K562 (cell line): ENCODE results near the gene RASSF1. TPM values are rescaled to one million over a fixed set of nuclear protein-coding genes. Genes with fewer than 3 reads are reported as not detected.
A peak's percentile ranks its signal among the peaks of the same experiment; 100 is the strongest.

Experiments
- ATAC-seq: fragments of 200-7000 bp; cut with Tn5 transposase; 3 replicates; pipeline ENCODE4 v1.9.1; 2020; ENCODE audit warnings: moderate library complexity
- BruUV-seq: library from RNA; stranded (reverse); fragments of 400-500 nt; replicated peaks from 2 replicates; lab custom pipeline; 2021; lab: Mats Ljungman, UMichigan
- CTCF ChIA-PET: fragments of 300-600 bp; formaldehyde crosslinking; extraction: SDS; loops from one replicate; lab custom pipeline; 2021; ENCODE audit warnings: low intra/inter-chr PET ratio; lab: Yijun Ruan, JAX
- POLR2A ChIA-PET: fragments of 300-600, 350-650 bp; sonication (Branson Sonifier 250); formaldehyde crosslinking; extraction: SDS; loops from one replicate; lab custom pipeline; 2021; ENCODE audit warnings: antibody characterized with exemption, inconsistent platforms; lab: Yijun Ruan, JAX
- DNase-seq, 4 experiments: peaks; one replicate each; pipeline versions ENCODE4 v3.0.0 to v3.0.0-alpha.2; 2011 to 2018; ENCODE audit warnings: low spot score in 3 of 4, mixed read lengths in 3 of 4; ENCODE audit errors: extremely low read depth in 1 of 4
- FAIRE-seq: peaks from 2 replicates; lab custom pipeline; 2011; peaks lifted over from hg19 to GRCh38; lab: Jason Lieb, UNC
- H2AFZ ChIP-seq: 2 replicates; pipeline ENCODE4 v1.6.0; 2011; ENCODE audit warnings: low read depth, low read length, control low read depth, inconsistent platforms
- H3K27ac ChIP-seq: fragments of 200-600 bp; 3 replicates; pipeline ENCODE4 v1.8.0; 2011; ENCODE audit warnings: low read depth, mild to moderate bottlenecking, control low read depth, inconsistent platforms, low read length, moderate library complexity, mixed read lengths; ENCODE audit errors: extremely low read depth
- H3K27me3 ChIP-seq, 2 experiments: fragments of 300-600 bp in 1 of 2; 2 replicates in 1 of 2; 3 replicates in 1 of 2; pipeline versions ENCODE4 v1.6.0 to v1.8.0; 2011; ENCODE audit warnings: inconsistent platforms in 2 of 2, low read length in 2 of 2, mild to moderate bottlenecking in 1 of 2, mixed read lengths in 1 of 2, moderate library complexity in 1 of 2; ENCODE audit not compliant: control insufficient read depth in 2 of 2, insufficient read depth in 2 of 2
- H3K36me3 ChIP-seq: fragments of 300-600 bp; 3 replicates; pipeline ENCODE4 v1.8.0; 2011; ENCODE audit warnings: mild to moderate bottlenecking, low read length, inconsistent platforms; ENCODE audit not compliant: control insufficient read depth, insufficient read depth
- H3K4me1 ChIP-seq, 2 experiments: fragments of 200-600 bp in 1 of 2; replicated peaks in 1 of 2; 2 replicates in 1 of 2; 3 replicates in 1 of 2; pipeline versions ENCODE4 v1.5.1 to v1.8.0; 2011; ENCODE audit warnings: inconsistent platforms in 2 of 2, low read length in 2 of 2, mild to moderate bottlenecking in 1 of 2, mixed read lengths in 1 of 2, moderate library complexity in 1 of 2; ENCODE audit not compliant: control insufficient read depth in 2 of 2, insufficient read depth in 2 of 2
- H3K4me2 ChIP-seq: 2 replicates; pipeline ENCODE4 v1.6.1; 2011; ENCODE audit warnings: low read length, control low read depth, inconsistent platforms, mixed read lengths; ENCODE audit not compliant: insufficient read depth
- H3K4me3 ChIP-seq: fragments of 200-600 bp; sonication (generic), shearing (Covaris generic); 2 replicates; pipeline ENCODE4 v1.5.1; 2016; ENCODE audit warnings: control low read depth, inconsistent platforms
- H3K79me2 ChIP-seq: fragments of 200-600 bp; 3 replicates; pipeline ENCODE4 v1.8.0; 2011; ENCODE audit warnings: low read length, inconsistent platforms; ENCODE audit not compliant: control insufficient read depth, insufficient read depth
- H3K9ac ChIP-seq, 2 experiments: 2 replicates each; pipeline versions ENCODE4 v1.6.0 to v1.6.1; 2011; ENCODE audit warnings: low read depth in 2 of 2, low read length in 2 of 2, control low read depth in 1 of 2, inconsistent platforms in 1 of 2, mild to moderate bottlenecking in 1 of 2, mixed read lengths in 1 of 2; ENCODE audit not compliant: insufficient read depth in 1 of 2
- H3K9me1 ChIP-seq: one replicate; pipeline ENCODE4 v1.6.0; 2011; ENCODE audit warnings: inconsistent platforms, mild to moderate bottlenecking, low read length, moderate library complexity; ENCODE audit not compliant: control insufficient read depth, insufficient read depth
- H3K9me3 ChIP-seq: replicated peaks from 2 replicates; pipeline ENCODE4 v1.5.1; 2011; ENCODE audit warnings: low read depth, low read length, inconsistent platforms; ENCODE audit not compliant: control insufficient read depth, insufficient read depth
- H4K20me1 ChIP-seq: replicated peaks from 2 replicates; pipeline ENCODE4 v1.6.1; 2011; ENCODE audit warnings: low read length, inconsistent platforms, mixed read lengths; ENCODE audit not compliant: control insufficient read depth, insufficient read depth
- MAFK ChIP-seq: IDR thresholded peaks from 2 replicates; pipeline ENCODE4 v1.6.1; 2011; ENCODE audit warnings: low read length, improper control_type of control experiment
- MEF2A ChIP-seq: IDR thresholded peaks from 2 replicates; pipeline ENCODE4 v1.6.1; 2011; ENCODE audit warnings: low read depth, mild to moderate bottlenecking, low read length, moderate library complexity; ENCODE audit not compliant: control insufficient read depth
- MYNN ChIP-seq, 2 experiments: sonication (generic); formaldehyde crosslinking in 1 of 2; IDR thresholded peaks; 2 replicates each; pipeline versions ENCODE4 v1.5.0 to v1.6.1; 2016 to 2020; ENCODE audit warnings: antibody characterized with exemption in 1 of 2, missing genetic modification reagents in 1 of 2
- NCOA6 ChIP-seq: fragments of 450-650 bp; IDR thresholded peaks from 2 replicates; pipeline ENCODE4 v1.6.1; 2017; ENCODE audit warnings: mild to moderate bottlenecking
- TFAP4 ChIP-seq: sonication (generic); formaldehyde crosslinking; IDR thresholded peaks from 2 replicates; pipeline ENCODE4 v1.8.0; 2022; ENCODE audit warnings: missing genetic modification reagents, mild to moderate bottlenecking, moderate library complexity, borderline replicate concordance
- ZNF639 ChIP-seq, 2 experiments: fragments of 200-800 bp in 1 of 2; sonication (Bioruptor generic) in 1 of 2; sonication (generic) in 1 of 2; formaldehyde crosslinking in 1 of 2; IDR thresholded peaks in 1 of 2; conservative IDR thresholded peaks in 1 of 2; 2 replicates each; pipeline versions ENCODE4 v1.5.0 to v1.6.1; 2016 to 2020; ENCODE audit warnings: missing compliant biosample characterization in 1 of 2, missing genetic modification characterization in 1 of 2, missing genetic modification reagents in 1 of 2
- WGBS: fragments of 100-300 bp; shearing (Covaris generic); methylation state at CpG from one replicate; pipeline ENCODE4 v1.1.6; 2016; ENCODE audit warnings: low coverage, mixed read lengths; ENCODE audit not compliant: insufficient coverage; ENCODE audit errors: missing lambda C conversion rate; 5-methylcytosine and 5-hydroxymethylcytosine counted together
- in situ Hi-C: fragments of 300-500 bp; cut with MboI; formaldehyde crosslinking; loops from 4 replicates; pipeline ENCODE4 v1.15.0; 2018; ENCODE audit warnings: inconsistent platforms, mixed read lengths
- intact Hi-C: fragments of 100-400 bp; cut with micrococcal nuclease; formaldehyde crosslinking; loops from 2 replicates; pipeline ENCODE4 v1.14.2; 2022
- polyA plus RNA-seq, 8 experiments: library from polyadenylated mRNA; depleted of rRNA in 4 of 8; stranded (reverse) in 5 of 8; unstranded in 3 of 8; fragments of >200 nt; fragmentation: Nextera tagmentation in 2 of 8; fragmentation: Illumina TruSeq in 1 of 8; extraction: Ambion mirVana in 2 of 8; extraction: Trizol in 1 of 8; gene quantifications; 2 replicates each; pipeline versions ENCODE4 v1.2.1 to v1.2.3, GENCODE V29; 2011 to 2014; ENCODE audit warnings: inconsistent platforms in 1 of 8, missing spikeins in 1 of 8
- total RNA-seq, 7 experiments: library from RNA; depleted of rRNA in 6 of 7; stranded (reverse); fragments of >200 nt in 6 of 7; fragmentation: Illumina TruSeq in 2 of 7; extraction: Trizol in 2 of 7; gene quantifications; 2 replicates each; pipeline versions ENCODE4 v1.2.1 to v1.2.3, GENCODE V29; 2011 to 2021; ENCODE audit warnings: low replicate concordance in 1 of 7
- TF ChIP-seq, protein P1 (sequence below): sonication (generic); formaldehyde crosslinking; IDR thresholded peaks from 2 replicates; pipeline ENCODE4 v1.8.0; 2023; ENCODE audit warnings: missing genetic modification reagents, mild to moderate bottlenecking, borderline replicate concordance

RASSF1 gene
- total and polyA plus RNA-seq, 9 of the 15 experiments (the other 6 are each of a cell fraction or from before 2014, with no cell fraction given), result 3.6 to 57.1 (median 24.6) TPM

- TF ChIP-seq, protein P1, sequence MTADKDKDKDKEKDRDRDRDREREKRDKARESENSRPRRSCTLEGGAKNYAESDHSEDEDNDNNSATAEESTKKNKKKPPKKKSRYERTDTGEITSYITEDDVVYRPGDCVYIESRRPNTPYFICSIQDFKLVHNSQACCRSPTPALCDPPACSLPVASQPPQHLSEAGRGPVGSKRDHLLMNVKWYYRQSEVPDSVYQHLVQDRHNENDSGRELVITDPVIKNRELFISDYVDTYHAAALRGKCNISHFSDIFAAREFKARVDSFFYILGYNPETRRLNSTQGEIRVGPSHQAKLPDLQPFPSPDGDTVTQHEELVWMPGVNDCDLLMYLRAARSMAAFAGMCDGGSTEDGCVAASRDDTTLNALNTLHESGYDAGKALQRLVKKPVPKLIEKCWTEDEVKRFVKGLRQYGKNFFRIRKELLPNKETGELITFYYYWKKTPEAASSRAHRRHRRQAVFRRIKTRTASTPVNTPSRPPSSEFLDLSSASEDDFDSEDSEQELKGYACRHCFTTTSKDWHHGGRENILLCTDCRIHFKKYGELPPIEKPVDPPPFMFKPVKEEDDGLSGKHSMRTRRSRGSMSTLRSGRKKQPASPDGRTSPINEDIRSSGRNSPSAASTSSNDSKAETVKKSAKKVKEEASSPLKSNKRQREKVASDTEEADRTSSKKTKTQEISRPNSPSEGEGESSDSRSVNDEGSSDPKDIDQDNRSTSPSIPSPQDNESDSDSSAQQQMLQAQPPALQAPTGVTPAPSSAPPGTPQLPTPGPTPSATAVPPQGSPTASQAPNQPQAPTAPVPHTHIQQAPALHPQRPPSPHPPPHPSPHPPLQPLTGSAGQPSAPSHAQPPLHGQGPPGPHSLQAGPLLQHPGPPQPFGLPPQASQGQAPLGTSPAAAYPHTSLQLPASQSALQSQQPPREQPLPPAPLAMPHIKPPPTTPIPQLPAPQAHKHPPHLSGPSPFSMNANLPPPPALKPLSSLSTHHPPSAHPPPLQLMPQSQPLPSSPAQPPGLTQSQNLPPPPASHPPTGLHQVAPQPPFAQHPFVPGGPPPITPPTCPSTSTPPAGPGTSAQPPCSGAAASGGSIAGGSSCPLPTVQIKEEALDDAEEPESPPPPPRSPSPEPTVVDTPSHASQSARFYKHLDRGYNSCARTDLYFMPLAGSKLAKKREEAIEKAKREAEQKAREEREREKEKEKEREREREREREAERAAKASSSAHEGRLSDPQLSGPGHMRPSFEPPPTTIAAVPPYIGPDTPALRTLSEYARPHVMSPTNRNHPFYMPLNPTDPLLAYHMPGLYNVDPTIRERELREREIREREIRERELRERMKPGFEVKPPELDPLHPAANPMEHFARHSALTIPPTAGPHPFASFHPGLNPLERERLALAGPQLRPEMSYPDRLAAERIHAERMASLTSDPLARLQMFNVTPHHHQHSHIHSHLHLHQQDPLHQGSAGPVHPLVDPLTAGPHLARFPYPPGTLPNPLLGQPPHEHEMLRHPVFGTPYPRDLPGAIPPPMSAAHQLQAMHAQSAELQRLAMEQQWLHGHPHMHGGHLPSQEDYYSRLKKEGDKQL, result no peak
These were observed 10.1 kb upstream of the RASSF1 start, which contains the start of the genes CYB561D2 and NPRL2 (continued) for GRCh38 chr3:50350527-50351322.

GRCh38 chr3:50350213-50350526 is 9.5 kb upstream of the RASSF1 start:
- peaks cover 11 to 49% of the 10 kb centered on the region in 2 experiments; a peak in 4 of 5 replicates for H3K4me1 ChIP-seq
- no peaks in the 10 kb centered on the region; the same call in 1 of the 2 replicates for H4K20me1 ChIP-seq
- H3K9me3 ChIP-seq, result no peaks in the 10 kb centered on the region; the same call in 1 of the 2 replicates
- CTCF ChIA-PET, result no interaction called here
- no peak for FAIRE-seq
- H3K27ac ChIP-seq, result peak overlapping the region; percentile 77
- peak overlapping the region; percentile 98 for H2AFZ ChIP-seq
- peak overlapping the region; percentile 86 for H3K4me2 ChIP-seq
- H3K4me3 ChIP-seq, result peak overlapping the region; percentile 72
- peak overlapping the region; percentile 73 to 93 for H3K9ac ChIP-seq
- in situ Hi-C loops, result no loop called here
- TF ChIP-seq NCOA6, result no peak
- no peak for TF ChIP-seq MAFK
- TF ChIP-seq ZNF639 (CRISPR knock-in tag; conservative IDR thresholded peaks at IDR 0.05 in 1 of 2, IDR thresholded peaks at IDR 0.05 in 1 of 2), result no peak
- 0 out of 2 replicates have a peak, but pooled peaks have one; percentile 40 for TF ChIP-seq MEF2A
- TF ChIP-seq MYNN (IDR thresholded peaks at IDR 0.05), result no peak
- TF ChIP-seq MYNN (CRISPR knock-in tag; IDR thresholded peaks at IDR 0.05), result no peak
- TF ChIP-seq TFAP4 (CRISPR knock-in tag), result no peak
- intact Hi-C loops, result no loop called here
- BruUV-seq, result TSS peak; percentile 60
- DNase-seq, result no peak
- H3K27me3 ChIP-seq, result no peaks in the 10 kb centered on the region
- H3K36me3 ChIP-seq, result peaks cover 44% of the 10 kb centered on the region; the same call in 2 of the 3 replicates
- H3K79me2 ChIP-seq, result peaks cover 26% of the 10 kb centered on the region
- POLR2A ChIA-PET, result interaction anchor here (0.6 to 1.6 kb wide), 8 partner anchors 9 to 53 kb away, joined by 3 to 12 read pairs (median 3); partner anchors contain the start of genes HYAL3, NAA80, RASSF1 and TMEM115
- ATAC-seq, result no peak; the same call in 2 of the 3 replicates
- 0% methylated on average over 7 of the region's 7 CpGs for WGBS
- H3K9me1 ChIP-seq, result peaks cover under 1% of the 10 kb centered on the region
